SKM-1 (cell line): Measurements from ENCODE around the gene PPP6R2.
"Not testable (repeated sequence)": the region's sequence is repeated elsewhere in the genome, so short reads cannot be mapped to it uniquely, and the experiment has no call there.

Experiments
- DNase-seq: peaks from one replicate; lab custom pipeline; 2025; ENCODE audit not compliant: unreplicated experiment; lab: John Stamatoyannopoulos, UW

The PPP6R2 gene

GRCh38 chr22:50317674-50318073 lies 25.5 kb upstream of the PPP6R2 start:
- DNase-seq = no peak

- no peak for DNase-seq
Measured at GRCh38 chr22:50318356-50318697, 24.8 kb upstream of the PPP6R2 start.

GRCh38 chr22:50318698-50319411 lies 24.3 kb upstream of the PPP6R2 start:
- no peak for DNase-seq

GRCh38 chr22:50319503-50319951 lies 23.6 kb upstream of the PPP6R2 start:
- DNase-seq = no peak

- DNase-seq = no peak
Measured at GRCh38 chr22:50320116-50320515, 23.0 kb upstream of the PPP6R2 start.

GRCh38 chr22:50320671-50321325 lies 22.3 kb upstream of the PPP6R2 start:
- DNase-seq = no peak

- DNase-seq = not testable (repeated sequence)
Measured at GRCh38 chr22:50322382-50323104, 20.6 kb upstream of the PPP6R2 start.

- no peak for DNase-seq
Measured at GRCh38 chr22:50323900-50324299, 19.2 kb upstream of the PPP6R2 start.

- no peak for DNase-seq
Measured at GRCh38 chr22:50325444-50326224, 17.5 kb upstream of the PPP6R2 start.

GRCh38 chr22:50326225-50326955 lies 16.7 kb upstream of the PPP6R2 start:
- no peak for DNase-seq

GRCh38 chr22:50326956-50327710 lies 16.0 kb upstream of the PPP6R2 start, which contains the start of gene DENND6B:
Gene DENND6B, minus strand, starts transcription at chr22:50327012. Its CDS starts 24 bp downstream, at chr22:50326988.
- DNase-seq = peak; percentile 56

GRCh38 chr22:50327711-50328019 lies 15.5 kb upstream of the PPP6R2 start:
- no peak for DNase-seq

- DNase-seq = no peak
Measured at GRCh38 chr22:50329236-50329635, 13.9 kb upstream of the PPP6R2 start.

GRCh38 chr22:50334433-50334832 lies 8.7 kb upstream of the PPP6R2 start:
- not testable (repeated sequence) for DNase-seq

- DNase-seq = no peak
Measured at GRCh38 chr22:50337262-50338041, 5.7 kb upstream of the PPP6R2 start.

- no peak for DNase-seq
Measured at GRCh38 chr22:50338042-50338573, 5.0 kb upstream of the PPP6R2 start.

GRCh38 chr22:50338860-50339462 lies 4.2 kb upstream of the PPP6R2 start:
- DNase-seq = no peak
